ENCODE data around the gene SLC10A7. TPM values are rescaled to one million over a fixed set of nuclear protein-coding genes. Genes with fewer than 3 reads are reported as not detected.

Gene SLC10A7
- total and polyA plus RNA-seq, 10 donors: 1.8 to 33.2 (median 18.4) TPM

GRCh38 chr4:146271466-146271865 is 250.3 kb downstream of the SLC10A7 start:
- H3K36me3 ChIP-seq: no peaks in the 10 kb centered on the region
- intact Hi-C loops (cut with DNase I; ENCODE audit: low total_unique reads): no loop called here
- no peak for DNase-seq
- 91 to 97% (median 94%) methylated on average over 3 of the region's 3 CpGs for WGBS, 5 donors
- no peaks in the 10 kb centered on the region for H3K9me3 ChIP-seq
- H3K27ac ChIP-seq: no peak overlapping the region
- H3K4me1 ChIP-seq: no peaks in the 10 kb centered on the region
- no peaks in the 10 kb centered on the region for H3K27me3 ChIP-seq (replicated peaks in 1 of 7)
- TF ChIP-seq CTCF (IDR thresholded peaks at IDR 0.05 in 8 of 11, conservative IDR thresholded peaks at IDR 0.05 in 3 of 11) (no peak), POLR2AphosphoS5 (IDR thresholded peaks at IDR 0.05) (no peak), POLR2A (IDR thresholded peaks at IDR 0.05) (no peak)
- no peak overlapping the region for H3K4me3 ChIP-seq

GRCh38 chr4:146269228-146269653 is 252.5 kb downstream of the SLC10A7 start:
- Histone ChIP-seq H3K27ac (no peak overlapping the region), H3K4me1 (no peaks in the 10 kb centered on the region), H3K36me3 (no peaks in the 10 kb centered on the region), H3K27me3 (replicated peaks in 1 of 7) (no peaks in the 10 kb centered on the region), H3K4me3 (no peak overlapping the region), H3K9me3 (no peaks in the 10 kb centered on the region)
- TF ChIP-seq POLR2AphosphoS5 (IDR thresholded peaks at IDR 0.05) (no peak), POLR2A (IDR thresholded peaks at IDR 0.05) (no peak), CTCF (IDR thresholded peaks at IDR 0.05 in 8 of 11, conservative IDR thresholded peaks at IDR 0.05 in 3 of 11) (no peak)
- 47 to 71% (median 60%) methylated on average over 2 of the region's 2 CpGs for WGBS, 5 donors
- intact Hi-C loops (cut with DNase I; ENCODE audit: low total_unique reads): no loop called here
- no peak for DNase-seq

GRCh38 chr4:146267826-146268225 is 253.9 kb downstream of the SLC10A7 start:
- no peak overlapping the region for H3K27ac ChIP-seq
- no peaks in the 10 kb centered on the region for H3K27me3 ChIP-seq (replicated peaks in 1 of 7)
- intact Hi-C loops (cut with DNase I; ENCODE audit: low total_unique reads): no loop called here
- no peak overlapping the region for H3K4me3 ChIP-seq
- 52 to 69% (median 58%) methylated on average over 5 of the region's 5 CpGs for WGBS, 5 donors
- no peaks in the 10 kb centered on the region for H3K4me1 ChIP-seq
- H3K9me3 ChIP-seq: no peaks in the 10 kb centered on the region
- no peak for DNase-seq
- H3K36me3 ChIP-seq: peaks cover 0 to 4% (median 0%) of the 10 kb centered on the region in 6 donors
- TF ChIP-seq CTCF (IDR thresholded peaks at IDR 0.05 in 8 of 11, conservative IDR thresholded peaks at IDR 0.05 in 3 of 11) (no peak), POLR2A (IDR thresholded peaks at IDR 0.05) (no peak), POLR2AphosphoS5 (IDR thresholded peaks at IDR 0.05) (no peak)

GRCh38 chr4:146265950-146266490 is 255.7 kb downstream of the SLC10A7 start:
- DNase-seq: no peak
- Histone ChIP-seq H3K36me3 (peaks cover 0 to 6% (median 0%) of the 10 kb centered on the region in 6 donors), H3K9me3 (no peaks in the 10 kb centered on the region), H3K4me1 (no peaks in the 10 kb centered on the region), H3K27ac (no peak overlapping the region), H3K27me3 (replicated peaks in 1 of 7) (no peaks in the 10 kb centered on the region), H3K4me3 (no peak overlapping the region)
- intact Hi-C loops (cut with DNase I; ENCODE audit: low total_unique reads): no loop called here
- 95 to 99% (median 96%) methylated on average over 2 of the region's 2 CpGs for WGBS, 5 donors
- TF ChIP-seq POLR2AphosphoS5 (IDR thresholded peaks at IDR 0.05) (no peak), CTCF (IDR thresholded peaks at IDR 0.05 in 8 of 11, conservative IDR thresholded peaks at IDR 0.05 in 3 of 11) (no peak), POLR2A (IDR thresholded peaks at IDR 0.05) (no peak)
